ENCODE data around the gene LGALS3BP.

LGALS3BP gene

GRCh38 chr17:78999056-78999768, 19.5 kb upstream of the LGALS3BP start:
- DNase-seq, result no peak

- DNase-seq, result no peak
These were observed 18.8 kb upstream of the LGALS3BP start for GRCh38 chr17:78998311-78999055.

GRCh38 chr17:78997881-78998280, 18.2 kb upstream of the LGALS3BP start:
- DNase-seq, result no peak

- no peak for DNase-seq
These were observed 17.6 kb upstream of the LGALS3BP start for GRCh38 chr17:78997231-78997741.

GRCh38 chr17:78996781-78997201, 17.1 kb upstream of the LGALS3BP start:
- no peak for DNase-seq

GRCh38 chr17:78995761-78996451, 16.2 kb upstream of the LGALS3BP start:
- no peak for DNase-seq

- no peak for DNase-seq
These were observed 15.5 kb upstream of the LGALS3BP start for GRCh38 chr17:78995022-78995760.

- no peak for DNase-seq
These were observed 14.4 kb upstream of the LGALS3BP start for GRCh38 chr17:78993981-78994671.

- DNase-seq, result no peak
These were observed 13.7 kb upstream of the LGALS3BP start for GRCh38 chr17:78993241-78993956.

GRCh38 chr17:78992542-78993212, 13.0 kb upstream of the LGALS3BP start:
- DNase-seq, result no peak

GRCh38 chr17:78991906-78992532, 12.3 kb upstream of the LGALS3BP start:
- DNase-seq, result no peak

- no peak for DNase-seq
These were observed 11.5 kb upstream of the LGALS3BP start for GRCh38 chr17:78991017-78991738.

- no peak for DNase-seq
These were observed 10.8 kb upstream of the LGALS3BP start for GRCh38 chr17:78990349-78991016.

- DNase-seq, result no peak
These were observed 8.4 kb upstream of the LGALS3BP start for GRCh38 chr17:78988152-78988551.

GRCh38 chr17:78986649-78987328, 7.1 kb upstream of the LGALS3BP start:
- no peak for DNase-seq

GRCh38 chr17:78986048-78986648, 6.4 kb upstream of the LGALS3BP start:
- no peak for DNase-seq

GRCh38 chr17:78985395-78985794, 5.7 kb upstream of the LGALS3BP start:
- no peak for DNase-seq
